Erythroblast (primary cell): ENCODE measurements around the gene FAM168B.

Source experiments
- DNase-seq, 2 experiments: peaks; one replicate each; lab custom pipeline; 2025; lab: John Stamatoyannopoulos, UW
- GATA1 ChIP-seq: IDR thresholded peaks from 2 replicates; pipeline ENCODE4 v1.6.1; 2011; ENCODE audit warnings: low read depth, mild to moderate bottlenecking, control low read depth, low read length, moderate library complexity
- POLR2A ChIP-seq: IDR thresholded peaks from 2 replicates; pipeline ENCODE4 v1.6.1; 2011; ENCODE audit warnings: mild to moderate bottlenecking, low read length

Gene FAM168B

GRCh38 chr2:131044075-131044756, 49.0 kb downstream of the FAM168B start:
- no peak for DNase-seq
- TF ChIP-seq POLR2A: no peak
- TF ChIP-seq GATA1: no peak

GRCh38 chr2:131043199-131044074, 49.8 kb downstream of the FAM168B start:
- no peak for DNase-seq
- no peak for TF ChIP-seq POLR2A
- TF ChIP-seq GATA1: no peak

GRCh38 chr2:131042148-131042775, 51.0 kb downstream of the FAM168B start:
- no peak for DNase-seq
- TF ChIP-seq GATA1: no peak
- TF ChIP-seq POLR2A: no peak

- DNase-seq: no peak
- no peak for TF ChIP-seq GATA1
- no peak for TF ChIP-seq POLR2A
These were observed 51.7 kb downstream of the FAM168B start for GRCh38 chr2:131041402-131042147.

- DNase-seq: no peak
- TF ChIP-seq GATA1: no peak
- TF ChIP-seq POLR2A: no peak
These were observed 52.4 kb downstream of the FAM168B start for GRCh38 chr2:131040661-131041401.

GRCh38 chr2:131039908-131040660, 53.2 kb downstream of the FAM168B start:
- no peak for DNase-seq

GRCh38 chr2:131039535-131039907, 53.7 kb downstream of the FAM168B start:
- TF ChIP-seq GATA1: no peak
- TF ChIP-seq POLR2A: no peak
- DNase-seq: no peak

More at GRCh38 chr2:131039908-131040660, 53.2 kb downstream of the FAM168B start:
- TF ChIP-seq GATA1 (no peak), POLR2A (no peak)

GRCh38 chr2:131039101-131039440, 54.2 kb downstream of the FAM168B start:
- TF ChIP-seq GATA1 (no peak), POLR2A (no peak)
- no peak for DNase-seq

GRCh38 chr2:131038258-131039100, 54.8 kb downstream of the FAM168B start:
- no peak for DNase-seq

GRCh38 chr2:131037398-131038257, 55.6 kb downstream of the FAM168B start:
- no peak for TF ChIP-seq POLR2A
- TF ChIP-seq GATA1: no peak
- no peak for DNase-seq

More at GRCh38 chr2:131038258-131039100, 54.8 kb downstream of the FAM168B start:
- TF ChIP-seq POLR2A (no peak), GATA1 (no peak)

GRCh38 chr2:131036696-131037397, 56.4 kb downstream of the FAM168B start:
- TF ChIP-seq POLR2A: no peak
- TF ChIP-seq GATA1: no peak
- no peak for DNase-seq
